Calu3 (cell line): ENCODE results near the gene ZDHHC19. TPM values are rescaled to one million over a fixed set of nuclear protein-coding genes. Genes with fewer than 3 reads are reported as not detected.

Source experiments
- BruUV-seq: library from RNA; stranded (reverse); fragments of 400-500 nt; replicated peaks from 2 replicates; lab custom pipeline; 2021; lab: Mats Ljungman, UMichigan
- CTCF ChIA-PET: fragments of 300-600 bp; sonication (Branson Sonifier 250); formaldehyde crosslinking; loops from one replicate; lab custom pipeline; 2022; ENCODE audit warnings: antibody characterized with exemption; lab: Charles Lee
- DNase-seq: peaks from one replicate; pipeline ENCODE4 v3.0.0; 2022
- H3K27ac Mint-ChIP-seq: one replicate; pipeline ENCODE4 v1.8.0; 2022; ENCODE audit warnings: mixed read lengths; ENCODE audit not compliant: unreplicated experiment
- H3K27me3 Mint-ChIP-seq: one replicate; pipeline ENCODE4 v1.8.0; 2022; ENCODE audit warnings: mixed read lengths; ENCODE audit not compliant: unreplicated experiment
- H3K36me3 Mint-ChIP-seq: one replicate; pipeline ENCODE4 v1.8.0; 2022; ENCODE audit warnings: mild to moderate bottlenecking, moderate library complexity, mixed read lengths; ENCODE audit not compliant: insufficient read depth, unreplicated experiment
- H3K4me1 Mint-ChIP-seq: one replicate; pipeline ENCODE4 v1.8.0; 2022; ENCODE audit warnings: mild to moderate bottlenecking, low read depth, mixed read lengths; ENCODE audit not compliant: unreplicated experiment
- H3K4me3 Mint-ChIP-seq: one replicate; pipeline ENCODE4 v1.8.0; 2022; ENCODE audit warnings: mild to moderate bottlenecking, low read depth, moderate library complexity, mixed read lengths; ENCODE audit not compliant: unreplicated experiment
- H3K9me3 Mint-ChIP-seq: one replicate; pipeline ENCODE4 v1.8.0; 2022; ENCODE audit warnings: low read depth, mixed read lengths; ENCODE audit not compliant: unreplicated experiment
- CTCF ChIP-seq: fragments of 200-600 bp; IDR thresholded peaks from one replicate; pipeline ENCODE4 v1.8.0; 2022; ENCODE audit warnings: antibody characterized with exemption; ENCODE audit not compliant: unreplicated experiment
- intact Hi-C: fragments of 100-400 bp; cut with micrococcal nuclease; formaldehyde crosslinking; loops from one replicate; pipeline ENCODE4 v1.10.0; 2022; ENCODE audit not compliant: unreplicated experiment
- total RNA-seq: library from RNA; stranded (reverse); gene quantifications from 2 replicates; pipeline ENCODE4 v1.2.3, GENCODE V29; 2022

Gene ZDHHC19
- total RNA-seq, 1 experiment from 2014 or later, result not detected

- CTCF ChIA-PET, result no interaction called here
- no peak overlapping the region for H3K4me3 Mint-ChIP-seq
- no peak for TF ChIP-seq CTCF
- H3K36me3 Mint-ChIP-seq, result no peaks in the 10 kb centered on the region
- no peaks in the 10 kb centered on the region for H3K9me3 Mint-ChIP-seq
- no peaks in the 10 kb centered on the region for H3K4me1 Mint-ChIP-seq
- no TSS peak for BruUV-seq
- intact Hi-C loops, result no loop called here
- H3K27me3 Mint-ChIP-seq, result no peaks in the 10 kb centered on the region
- no peak overlapping the region for H3K27ac Mint-ChIP-seq
- DNase-seq, result no peak
Measured at GRCh38 chr3:196179380-196180308, 31.6 kb downstream of the ZDHHC19 start.

GRCh38 chr3:196178993-196179379, 32.2 kb downstream of the ZDHHC19 start:
- Mint-ChIP-seq H3K27ac (no peak overlapping the region), H3K9me3 (no peaks in the 10 kb centered on the region), H3K27me3 (no peaks in the 10 kb centered on the region), H3K4me3 (no peak overlapping the region), H3K4me1 (no peaks in the 10 kb centered on the region), H3K36me3 (no peaks in the 10 kb centered on the region)
- DNase-seq, result no peak
- no peak for TF ChIP-seq CTCF
- CTCF ChIA-PET, result interaction anchor here (0.6 kb wide), 1 partner anchor 93 kb away, joined by 3 read pairs; no protein-coding TSS in a partner anchor
- no TSS peak for BruUV-seq
- intact Hi-C loops, result no loop called here

- Mint-ChIP-seq H3K36me3 (no peaks in the 10 kb centered on the region), H3K4me1 (no peaks in the 10 kb centered on the region), H3K4me3 (no peak overlapping the region), H3K27me3 (no peaks in the 10 kb centered on the region), H3K27ac (no peak overlapping the region), H3K9me3 (no peaks in the 10 kb centered on the region)
- intact Hi-C loops, result no loop called here
- CTCF ChIA-PET, result no interaction called here
- no peak for DNase-seq
- BruUV-seq, result no TSS peak
- TF ChIP-seq CTCF, result no peak
Measured at GRCh38 chr3:196177967-196178366, 33.2 kb downstream of the ZDHHC19 start.

- no peak for DNase-seq
- BruUV-seq, result no TSS peak
- H3K9me3 Mint-ChIP-seq, result no peaks in the 10 kb centered on the region
- intact Hi-C loops, result no loop called here
- CTCF ChIA-PET, result no interaction called here
- no peak overlapping the region for H3K4me3 Mint-ChIP-seq
- H3K4me1 Mint-ChIP-seq, result no peaks in the 10 kb centered on the region
- H3K27me3 Mint-ChIP-seq, result no peaks in the 10 kb centered on the region
- TF ChIP-seq CTCF, result no peak
- H3K27ac Mint-ChIP-seq, result no peak overlapping the region
- H3K36me3 Mint-ChIP-seq, result no peaks in the 10 kb centered on the region
Measured at GRCh38 chr3:196177567-196177966, 33.6 kb downstream of the ZDHHC19 start.
